GM23338 (cell line): Measurements from ENCODE around the gene TET2. TPM values are rescaled to one million over a fixed set of nuclear protein-coding genes. Genes with fewer than 3 reads are reported as not detected.

ENCODE experiments used
- ATAC-seq: fragments of 200-7000 bp; cut with Tn5 transposase; 3 replicates; pipeline ENCODE4 v1.9.1; 2020
- DNase-seq: peaks from one replicate; pipeline ENCODE4 v3.0.0-alpha.2; 2015; ENCODE audit warnings: low spot score
- H2AFZ ChIP-seq: fragments of 200-600 bp; sonication (generic); 2 replicates; pipeline ENCODE4 v1.8.0; 2016; ENCODE audit warnings: antibody characterized with exemption, mild to moderate bottlenecking, moderate library complexity
- H3F3A ChIP-seq: fragments of 200-600 bp; sonication (generic); replicated peaks from 2 replicates; pipeline ENCODE4 v1.8.0; 2017; ENCODE audit warnings: antibody characterized with exemption, mixed run types, low read depth
- H3K27ac ChIP-seq: fragments of 200-600 bp; sonication (generic); 2 replicates; pipeline ENCODE4 v1.6.1; 2016; ENCODE audit warnings: low read depth
- H3K27me3 ChIP-seq: fragments of 200-600 bp; sonication (generic); 2 replicates; pipeline ENCODE4 v1.8.0; 2016; ENCODE audit warnings: mild to moderate bottlenecking, mixed run types, moderate library complexity; ENCODE audit not compliant: insufficient read depth
- H3K36me3 ChIP-seq: fragments of 200-600 bp; sonication (generic); 2 replicates; pipeline ENCODE4 v1.8.0; 2016; ENCODE audit warnings: mild to moderate bottlenecking; ENCODE audit not compliant: insufficient read depth
- H3K4me1 ChIP-seq: fragments of 200-600 bp; sonication (generic); 2 replicates; pipeline ENCODE4 v1.8.0; 2016; ENCODE audit warnings: mild to moderate bottlenecking, moderate library complexity; ENCODE audit not compliant: insufficient read depth
- H3K4me2 ChIP-seq: fragments of 200-600 bp; sonication (generic); 2 replicates; pipeline ENCODE4 v1.7.1; 2017; ENCODE audit warnings: mixed run types
- H3K4me3 ChIP-seq: fragments of 200-600 bp; sonication (generic); 2 replicates; pipeline ENCODE4 v1.6.1; 2016; ENCODE audit warnings: mixed run types
- H3K79me2 ChIP-seq: fragments of 200-600 bp; sonication (generic); replicated peaks from 2 replicates; pipeline ENCODE4 v1.8.0; 2017; ENCODE audit warnings: mild to moderate bottlenecking; ENCODE audit not compliant: insufficient read depth
- H3K9me2 ChIP-seq: fragments of 200-600 bp; sonication (generic); 2 replicates; pipeline ENCODE4 v1.8.0; 2017; ENCODE audit not compliant: insufficient read depth
- H4K20me1 ChIP-seq: fragments of 200-600 bp; sonication (generic); replicated peaks from 2 replicates; pipeline ENCODE4 v1.8.0; 2017; ENCODE audit warnings: mild to moderate bottlenecking; ENCODE audit not compliant: insufficient read depth
- H3K27ac Mint-ChIP-seq: 2 replicates; pipeline ENCODE4 v1.8.0; 2020; ENCODE audit warnings: inconsistent platforms, mild to moderate bottlenecking, moderate library complexity, mixed read lengths
- H3K27me3 Mint-ChIP-seq: 3 replicates; pipeline ENCODE4 v1.8.0; 2022; ENCODE audit warnings: low read depth, mild to moderate bottlenecking, moderate library complexity, mixed read lengths, inconsistent platforms; ENCODE audit not compliant: insufficient read depth, poor library complexity
- H3K36me3 Mint-ChIP-seq: 3 replicates; pipeline ENCODE4 v1.8.0; 2021; ENCODE audit warnings: low read depth, mild to moderate bottlenecking, inconsistent platforms, moderate library complexity, mixed read lengths
- H3K4me1 Mint-ChIP-seq: 3 replicates; pipeline ENCODE4 v1.8.0; 2020; ENCODE audit warnings: mild to moderate bottlenecking, inconsistent platforms, mixed read lengths
- H3K4me3 Mint-ChIP-seq: 3 replicates; pipeline ENCODE4 v1.8.0; 2021; ENCODE audit warnings: moderate library complexity, mild to moderate bottlenecking, inconsistent platforms, mixed read lengths
- H3K9me3 Mint-ChIP-seq: 3 replicates; pipeline ENCODE4 v1.8.0; 2020; ENCODE audit warnings: moderate library complexity, mild to moderate bottlenecking, inconsistent platforms, mixed read lengths
- CREB1 ChIP-seq: fragments of 250-450 bp; sonication (Bioruptor Pico); IDR thresholded peaks from 2 replicates; pipeline ENCODE4 v1.5.0; 2020; ENCODE audit warnings: low read depth, mild to moderate bottlenecking, moderate library complexity
- ETS1 ChIP-seq: IDR thresholded peaks from 2 replicates; pipeline ENCODE4 v1.6.1; 2016; ENCODE audit warnings: antibody characterized with exemption
- EZH2 ChIP-seq: fragments of 200-600 bp; sonication (generic); IDR thresholded peaks from one replicate; pipeline ENCODE4 v1.8.0; 2017; ENCODE audit warnings: antibody characterized with exemption, mild to moderate bottlenecking, low read depth; ENCODE audit not compliant: unreplicated experiment
- EZH2phosphoT487 ChIP-seq: fragments of 200-600 bp; sonication (generic); IDR thresholded peaks from one replicate; pipeline ENCODE4 v1.8.1; 2018; ENCODE audit warnings: antibody characterized with exemption; ENCODE audit not compliant: unreplicated experiment
- JUNB ChIP-seq: IDR thresholded peaks from one replicate; pipeline ENCODE4 v1.6.1; 2016; ENCODE audit warnings: antibody characterized with exemption; ENCODE audit not compliant: unreplicated experiment
- NANOG ChIP-seq: IDR thresholded peaks from 2 replicates; pipeline ENCODE4 v1.6.1; 2016; ENCODE audit warnings: antibody characterized with exemption, borderline replicate concordance
- POLR2AphosphoS5 ChIP-seq: IDR thresholded peaks from 2 replicates; pipeline ENCODE4 v1.6.1; 2016; ENCODE audit warnings: antibody characterized with exemption, low read depth
- REST ChIP-seq: IDR thresholded peaks from one replicate; pipeline ENCODE4 v1.6.1; 2018; ENCODE audit warnings: antibody characterized with exemption; ENCODE audit not compliant: unreplicated experiment
- STAT1 ChIP-seq: IDR thresholded peaks from one replicate; pipeline ENCODE4 v1.6.1; 2016; ENCODE audit warnings: antibody characterized with exemption; ENCODE audit not compliant: unreplicated experiment
- ZNF331 ChIP-seq: fragments of 250-450 bp; sonication (Bioruptor Pico); IDR thresholded peaks from 2 replicates; pipeline ENCODE4 v1.5.0; 2020; ENCODE audit warnings: low read depth, mild to moderate bottlenecking, moderate library complexity
- polyA plus RNA-seq: library from polyadenylated mRNA; unstranded; fragments of >200 nt; fragmentation: Nextera tagmentation; extraction: Ambion mirVana; gene quantifications from 2 replicates; pipeline ENCODE4 v1.2.1, GENCODE V29; 2016
- total RNA-seq: library from RNA; depleted of rRNA; stranded (reverse); fragments of >200 nt; shearing (Covaris generic); gene quantifications from 2 replicates; pipeline ENCODE4 v1.2.3, GENCODE V29; 2014
- TF ChIP-seq, protein P1 (sequence below): fragments of 250-450 bp; sonication (Bioruptor Pico); IDR thresholded peaks from 2 replicates; pipeline ENCODE4 v1.5.0; 2020; ENCODE audit warnings: mild to moderate bottlenecking, moderate library complexity
- TF ChIP-seq, protein P2 (sequence below), 2 experiments: fragments of 200-600 bp in 1 of 2; sonication (generic) in 1 of 2; conservative IDR thresholded peaks; 2 replicates each; pipeline versions ENCODE4 v1.5.1 to v1.6.1; 2016 to 2017; ENCODE audit warnings: antibody characterized with exemption in 2 of 2, low read depth in 2 of 2, mild to moderate bottlenecking in 2 of 2, moderate library complexity in 1 of 2

Gene TET2
- total and polyA plus RNA-seq, 2 experiments from 2014 or later, result 1.2 to 2.2 TPM

DNA sequence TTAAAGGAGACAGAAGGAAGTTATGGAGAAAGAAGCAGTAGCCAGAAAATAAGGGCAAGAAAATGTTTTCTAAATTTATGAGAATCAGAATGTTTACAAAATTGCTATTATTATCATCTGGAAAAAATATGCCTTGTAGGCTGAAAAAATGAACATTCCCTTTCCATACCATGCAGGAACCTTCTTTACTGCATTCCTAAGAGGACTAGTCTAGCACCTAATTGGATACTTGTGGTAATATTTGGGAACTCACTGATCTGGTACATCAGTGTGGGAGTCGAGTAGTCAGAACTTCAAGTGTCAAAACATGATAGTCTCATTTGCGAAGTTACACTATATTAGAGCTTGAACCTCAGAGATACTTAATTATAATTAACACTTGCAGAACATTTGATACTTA, 51.9 kb downstream of the TET2 start:
- Mint-ChIP-seq H3K4me3 (no peak overlapping the region), H3K9me3 (no peaks in the 10 kb centered on the region)
- no peaks in the 10 kb centered on the region for H3F3A ChIP-seq

More for the DNA sequence above, 51.9 kb downstream of the TET2 start:
- Histone ChIP-seq H3K9me2 (no peaks in the 10 kb centered on the region), H3K4me1 (peaks cover 7% of the 10 kb centered on the region; the same call in 1 of the 2 replicates), H3K4me2 (no peak overlapping the region), H3K79me2 (no peaks in the 10 kb centered on the region), H2AFZ (no peak overlapping the region), H3K36me3 (no peaks in the 10 kb centered on the region), H3K4me3 (no peak overlapping the region), H4K20me1 (no peaks in the 10 kb centered on the region), H3K27ac (no peak overlapping the region), H3K27me3 (no peaks in the 10 kb centered on the region)
- Mint-ChIP-seq H3K4me1 (peaks cover 4% of the 10 kb centered on the region; the same call in 1 of the 3 replicates), H3K27ac (no peak overlapping the region), H3K36me3 (no peaks in the 10 kb centered on the region), H3K27me3 (peaks cover 2% of the 10 kb centered on the region)
- ATAC-seq (no peak), DNase-seq (no peak)
- TF ChIP-seq, protein P1, sequence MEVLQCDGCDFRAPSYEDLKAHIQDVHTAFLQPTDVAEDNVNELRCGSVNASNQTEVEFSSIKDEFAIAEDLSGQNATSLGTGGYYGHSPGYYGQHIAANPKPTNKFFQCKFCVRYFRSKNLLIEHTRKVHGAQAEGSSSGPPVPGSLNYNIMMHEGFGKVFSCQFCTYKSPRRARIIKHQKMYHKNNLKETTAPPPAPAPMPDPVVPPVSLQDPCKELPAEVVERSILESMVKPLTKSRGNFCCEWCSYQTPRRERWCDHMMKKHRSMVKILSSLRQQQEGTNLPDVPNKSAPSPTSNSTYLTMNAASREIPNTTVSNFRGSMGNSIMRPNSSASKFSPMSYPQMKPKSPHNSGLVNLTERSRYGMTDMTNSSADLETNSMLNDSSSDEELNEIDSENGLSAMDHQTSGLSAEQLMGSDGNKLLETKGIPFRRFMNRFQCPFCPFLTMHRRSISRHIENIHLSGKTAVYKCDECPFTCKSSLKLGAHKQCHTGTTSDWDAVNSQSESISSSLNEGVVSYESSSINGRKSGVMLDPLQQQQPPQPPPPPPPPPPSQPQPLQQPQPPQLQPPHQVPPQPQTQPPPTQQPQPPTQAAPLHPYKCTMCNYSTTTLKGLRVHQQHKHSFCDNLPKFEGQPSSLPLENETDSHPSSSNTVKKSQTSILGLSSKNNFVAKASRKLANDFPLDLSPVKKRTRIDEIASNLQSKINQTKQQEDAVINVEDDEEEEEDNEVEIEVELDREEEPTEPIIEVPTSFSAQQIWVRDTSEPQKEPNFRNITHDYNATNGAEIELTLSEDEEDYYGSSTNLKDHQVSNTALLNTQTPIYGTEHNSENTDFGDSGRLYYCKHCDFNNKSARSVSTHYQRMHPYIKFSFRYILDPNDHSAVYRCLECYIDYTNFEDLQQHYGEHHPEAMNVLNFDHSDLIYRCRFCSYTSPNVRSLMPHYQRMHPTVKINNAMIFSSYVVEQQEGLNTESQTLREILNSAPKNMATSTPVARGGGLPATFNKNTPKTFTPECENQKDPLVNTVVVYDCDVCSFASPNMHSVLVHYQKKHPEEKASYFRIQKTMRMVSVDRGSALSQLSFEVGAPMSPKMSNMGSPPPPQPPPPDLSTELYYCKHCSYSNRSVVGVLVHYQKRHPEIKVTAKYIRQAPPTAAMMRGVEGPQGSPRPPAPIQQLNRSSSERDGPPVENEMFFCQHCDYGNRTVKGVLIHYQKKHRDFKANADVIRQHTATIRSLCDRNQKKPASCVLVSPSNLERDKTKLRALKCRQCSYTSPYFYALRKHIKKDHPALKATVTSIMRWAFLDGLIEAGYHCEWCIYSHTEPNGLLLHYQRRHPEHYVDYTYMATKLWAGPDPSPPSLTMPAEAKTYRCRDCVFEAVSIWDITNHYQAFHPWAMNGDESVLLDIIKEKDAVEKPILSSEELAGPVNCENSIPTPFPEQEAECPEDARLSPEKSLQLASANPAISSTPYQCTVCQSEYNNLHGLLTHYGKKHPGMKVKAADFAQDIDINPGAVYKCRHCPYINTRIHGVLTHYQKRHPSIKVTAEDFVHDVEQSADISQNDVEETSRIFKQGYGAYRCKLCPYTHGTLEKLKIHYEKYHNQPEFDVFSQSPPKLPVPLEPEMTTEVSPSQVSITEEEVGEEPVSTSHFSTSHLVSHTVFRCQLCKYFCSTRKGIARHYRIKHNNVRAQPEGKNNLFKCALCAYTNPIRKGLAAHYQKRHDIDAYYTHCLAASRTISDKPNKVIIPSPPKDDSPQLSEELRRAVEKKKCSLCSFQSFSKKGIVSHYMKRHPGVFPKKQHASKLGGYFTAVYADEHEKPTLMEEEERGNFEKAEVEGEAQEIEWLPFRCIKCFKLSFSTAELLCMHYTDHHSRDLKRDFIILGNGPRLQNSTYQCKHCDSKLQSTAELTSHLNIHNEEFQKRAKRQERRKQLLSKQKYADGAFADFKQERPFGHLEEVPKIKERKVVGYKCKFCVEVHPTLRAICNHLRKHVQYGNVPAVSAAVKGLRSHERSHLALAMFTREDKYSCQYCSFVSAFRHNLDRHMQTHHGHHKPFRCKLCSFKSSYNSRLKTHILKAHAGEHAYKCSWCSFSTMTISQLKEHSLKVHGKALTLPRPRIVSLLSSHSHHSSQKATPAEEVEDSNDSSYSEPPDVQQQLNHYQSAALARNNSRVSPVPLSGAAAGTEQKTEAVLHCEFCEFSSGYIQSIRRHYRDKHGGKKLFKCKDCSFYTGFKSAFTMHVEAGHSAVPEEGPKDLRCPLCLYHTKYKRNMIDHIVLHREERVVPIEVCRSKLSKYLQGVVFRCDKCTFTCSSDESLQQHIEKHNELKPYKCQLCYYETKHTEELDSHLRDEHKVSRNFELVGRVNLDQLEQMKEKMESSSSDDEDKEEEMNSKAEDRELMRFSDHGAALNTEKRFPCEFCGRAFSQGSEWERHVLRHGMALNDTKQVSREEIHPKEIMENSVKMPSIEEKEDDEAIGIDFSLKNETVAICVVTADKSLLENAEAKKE (CRISPR knock-in tag), result no peak
- TF ChIP-seq NANOG, result no peak
- TF ChIP-seq, protein P2, sequence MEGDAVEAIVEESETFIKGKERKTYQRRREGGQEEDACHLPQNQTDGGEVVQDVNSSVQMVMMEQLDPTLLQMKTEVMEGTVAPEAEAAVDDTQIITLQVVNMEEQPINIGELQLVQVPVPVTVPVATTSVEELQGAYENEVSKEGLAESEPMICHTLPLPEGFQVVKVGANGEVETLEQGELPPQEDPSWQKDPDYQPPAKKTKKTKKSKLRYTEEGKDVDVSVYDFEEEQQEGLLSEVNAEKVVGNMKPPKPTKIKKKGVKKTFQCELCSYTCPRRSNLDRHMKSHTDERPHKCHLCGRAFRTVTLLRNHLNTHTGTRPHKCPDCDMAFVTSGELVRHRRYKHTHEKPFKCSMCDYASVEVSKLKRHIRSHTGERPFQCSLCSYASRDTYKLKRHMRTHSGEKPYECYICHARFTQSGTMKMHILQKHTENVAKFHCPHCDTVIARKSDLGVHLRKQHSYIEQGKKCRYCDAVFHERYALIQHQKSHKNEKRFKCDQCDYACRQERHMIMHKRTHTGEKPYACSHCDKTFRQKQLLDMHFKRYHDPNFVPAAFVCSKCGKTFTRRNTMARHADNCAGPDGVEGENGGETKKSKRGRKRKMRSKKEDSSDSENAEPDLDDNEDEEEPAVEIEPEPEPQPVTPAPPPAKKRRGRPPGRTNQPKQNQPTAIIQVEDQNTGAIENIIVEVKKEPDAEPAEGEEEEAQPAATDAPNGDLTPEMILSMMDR (conservative IDR thresholded peaks at IDR 0.05; ENCODE audit: low read depth in 2 of 2), result no peak
- TF ChIP-seq REST, result no peak
- no peak for TF ChIP-seq CREB1 (CRISPR knock-in tag)
- no peak for TF ChIP-seq STAT1
- no peak for TF ChIP-seq ETS1
- TF ChIP-seq POLR2AphosphoS5, result no peak
- TF ChIP-seq EZH2, result no peak
- TF ChIP-seq ZNF331 (CRISPR knock-in tag), result no peak
- TF ChIP-seq JUNB, result no peak
- no peak for TF ChIP-seq EZH2phosphoT487
